Stimulated activated naive CD4-positive, alpha-beta T cell treated with Interleukin-2 at 50 U/mL for 16 hours (primary cell): ENCODE measurements around the gene HSPA9.

Experiments used
- DNase-seq: peaks from one replicate; lab custom pipeline; 2025; lab: John Stamatoyannopoulos, UW

The HSPA9 gene

DNA sequence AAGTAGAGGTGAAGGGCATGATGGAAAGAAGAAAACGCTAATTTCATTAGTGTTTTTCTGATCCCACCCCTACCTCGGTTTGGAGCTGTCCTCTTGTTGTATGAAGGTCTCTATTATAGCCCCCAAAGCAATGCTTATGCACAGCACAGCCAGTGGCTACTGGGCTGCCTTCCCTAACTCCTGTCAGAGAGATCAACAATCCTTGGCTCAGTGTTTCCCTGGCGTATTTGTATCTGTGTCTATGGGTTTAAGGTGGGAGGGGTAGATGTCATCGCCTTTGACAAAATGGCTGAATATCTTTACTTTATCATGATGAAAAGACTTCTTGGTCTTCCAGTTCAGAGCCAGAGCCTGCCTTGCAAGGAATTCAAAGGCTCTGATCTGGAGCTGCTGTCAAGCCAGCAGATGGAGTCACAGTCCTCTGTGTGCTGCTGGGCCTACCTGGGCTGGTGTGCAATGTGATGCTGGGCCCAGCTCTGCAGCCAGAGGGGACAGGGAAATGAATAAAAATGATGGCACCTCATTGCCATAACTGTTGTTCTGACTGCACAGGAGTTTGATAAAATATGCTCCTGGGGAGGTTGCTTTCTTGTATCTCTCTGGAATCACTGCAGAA lies 20.1 kb upstream of the HSPA9 start:
- no peak for DNase-seq

DNA sequence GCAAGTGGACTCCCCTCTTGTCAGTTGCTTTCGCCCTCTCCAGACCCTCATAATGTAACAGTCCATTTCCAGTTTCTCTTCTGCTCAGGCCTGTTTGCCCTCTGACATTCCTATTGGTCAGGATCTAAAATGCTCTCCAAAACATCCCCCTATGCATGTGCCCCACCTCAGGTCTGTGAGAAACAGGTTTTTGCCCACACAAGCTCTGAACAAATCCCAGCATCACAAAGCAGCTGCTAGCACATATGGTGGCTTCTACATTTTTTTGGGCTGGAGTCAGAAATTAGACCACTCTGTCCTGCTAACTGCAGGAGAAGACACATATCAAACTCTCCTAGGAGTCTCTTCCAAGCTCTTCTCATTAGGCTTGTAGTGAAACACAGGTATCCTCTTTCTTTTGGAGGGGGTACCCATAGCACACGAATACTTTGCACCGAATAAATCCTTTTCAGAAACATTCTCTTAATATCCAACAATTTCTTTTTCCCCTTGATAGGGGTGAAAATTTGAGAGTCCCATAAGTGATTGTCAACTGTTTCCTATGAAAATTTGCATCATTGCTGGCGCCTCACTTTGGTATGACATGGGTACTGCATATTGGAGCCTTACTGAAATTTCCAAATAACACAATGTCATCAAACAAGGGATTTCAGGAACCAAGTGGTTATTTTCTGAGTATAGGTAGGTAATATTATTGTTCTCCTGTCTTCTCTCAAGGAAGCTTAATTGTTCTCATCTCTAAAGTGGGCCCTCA lies 19.3 kb upstream of the HSPA9 start:
- DNase-seq = no peak

DNA sequence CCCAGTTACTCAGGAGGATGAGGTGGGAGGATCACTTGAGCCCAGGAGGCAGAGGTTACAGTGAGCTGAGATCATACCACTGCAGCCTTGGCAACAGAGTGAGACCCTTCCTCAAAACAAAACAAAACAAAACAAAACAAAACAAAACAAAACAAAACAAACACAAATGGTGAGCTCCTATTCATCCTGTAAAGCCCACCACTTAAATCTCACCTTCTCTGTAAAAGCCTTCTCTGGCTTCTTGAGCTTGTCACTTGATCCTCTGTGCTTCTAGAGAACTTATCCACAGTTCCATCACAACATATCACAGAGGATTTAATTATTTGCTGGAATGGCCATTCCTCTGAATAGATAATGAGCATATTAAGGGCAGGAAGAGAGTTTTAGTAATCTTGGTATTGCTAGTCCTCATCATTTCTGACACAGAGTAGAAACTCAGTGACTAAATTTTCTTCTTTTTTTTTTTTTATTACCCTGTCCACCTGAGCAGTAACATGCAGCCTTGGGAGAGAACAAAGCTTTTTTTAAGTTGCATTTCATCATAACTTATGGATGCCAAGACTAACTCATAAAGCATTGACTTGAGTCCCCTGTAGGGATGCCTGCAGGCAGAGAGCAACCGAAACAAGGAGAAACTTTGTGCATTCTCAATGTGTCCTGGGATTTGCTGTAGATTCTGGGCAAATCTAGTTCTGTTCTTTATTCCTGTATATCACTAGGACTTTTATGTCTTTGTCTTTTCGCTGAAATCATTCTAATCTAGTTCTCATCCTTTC lies 13.0 kb upstream of the HSPA9 start:
- DNase-seq = no peak

DNA sequence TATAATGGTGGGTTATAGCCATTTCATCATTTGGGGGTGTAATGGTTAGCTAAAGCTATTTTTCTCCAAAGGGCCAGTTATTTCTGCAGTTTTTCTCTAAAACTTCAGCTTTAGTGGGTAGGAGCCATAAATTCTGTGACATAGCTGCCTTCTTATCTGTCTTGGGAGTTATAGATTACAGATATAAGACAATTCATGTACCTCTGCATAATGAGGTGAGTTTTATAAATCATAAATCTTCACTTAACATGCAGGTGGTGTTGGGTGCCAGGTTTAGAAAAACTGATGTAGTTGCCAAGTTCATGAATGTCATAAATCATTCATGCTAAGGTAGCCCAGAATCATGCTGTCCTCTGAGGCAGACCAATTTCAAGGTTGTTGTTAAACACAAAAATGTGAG lies 10.0 kb upstream of the HSPA9 start:
- DNase-seq = no peak

DNA sequence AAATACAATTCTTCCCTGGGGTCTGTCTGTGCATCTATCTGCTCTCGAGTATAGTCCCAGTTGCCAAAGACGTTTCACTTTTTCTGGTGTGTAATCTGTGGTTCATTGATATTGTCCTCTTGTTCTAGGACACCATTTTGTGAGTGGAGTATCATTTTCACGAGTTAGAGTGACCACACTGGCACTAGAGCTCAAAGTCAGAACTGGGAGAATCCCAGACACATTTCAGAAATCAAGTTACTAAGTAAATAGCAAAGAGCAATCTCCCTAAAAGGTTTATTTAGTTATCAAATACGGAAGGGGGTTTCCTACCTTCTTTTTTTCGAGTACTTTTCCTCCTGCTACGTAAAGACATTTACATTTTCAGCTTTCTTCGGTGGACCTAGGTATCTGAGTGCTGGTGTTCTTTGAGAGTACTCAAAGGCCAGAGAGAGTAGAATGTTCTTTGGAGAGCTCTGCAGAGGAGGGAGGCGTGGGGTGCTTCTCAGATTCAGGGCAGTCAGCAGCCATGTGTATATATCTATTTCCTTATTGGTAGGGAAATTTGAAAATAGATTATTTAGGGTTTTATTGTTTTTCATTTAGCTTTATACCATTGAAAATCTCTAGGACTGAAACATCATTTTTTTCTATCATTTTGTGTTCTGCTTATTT lies 8.9 kb upstream of the HSPA9 start:
- no peak for DNase-seq

DNA sequence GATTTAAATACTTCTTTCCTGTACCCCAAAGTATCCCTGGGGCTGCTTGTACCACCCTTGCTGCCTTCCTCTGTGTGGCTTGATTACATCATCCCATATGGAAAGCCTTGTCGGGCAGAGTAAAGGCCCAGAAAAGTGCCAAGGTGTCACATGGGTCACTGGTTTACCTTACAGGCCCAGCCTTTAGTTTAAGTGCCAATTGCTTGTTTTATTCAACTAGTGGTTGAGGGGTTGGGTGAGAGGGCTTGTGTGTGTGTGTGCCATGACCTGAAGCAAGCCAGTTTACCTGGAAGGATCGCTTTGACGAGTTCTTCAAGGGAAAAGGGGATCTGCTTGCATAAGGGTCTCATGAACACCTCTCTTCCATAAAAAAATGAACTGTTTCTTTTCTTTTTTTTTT lies 7.8 kb upstream of the HSPA9 start:
- no peak for DNase-seq

DNA sequence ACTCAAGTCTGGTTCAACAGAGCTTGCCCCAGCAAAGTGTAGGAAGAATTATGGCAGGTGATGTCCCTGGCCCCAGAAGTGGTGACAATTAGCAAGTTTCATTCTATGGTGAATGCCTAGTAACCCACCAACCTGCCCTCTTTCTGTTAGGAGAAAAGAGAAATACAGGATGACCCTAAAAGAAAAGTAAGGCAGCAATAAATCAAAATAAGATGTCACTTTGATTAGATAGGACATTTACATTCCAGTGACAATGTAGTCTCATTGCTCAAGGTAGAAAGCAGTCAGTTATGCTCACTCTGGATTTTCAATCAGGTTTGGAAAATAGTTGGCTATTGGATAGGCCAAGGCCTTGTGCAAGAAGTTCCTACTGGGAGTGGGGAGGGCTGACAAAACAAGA lies 5.6 kb upstream of the HSPA9 start:
- DNase-seq = no peak

DNA sequence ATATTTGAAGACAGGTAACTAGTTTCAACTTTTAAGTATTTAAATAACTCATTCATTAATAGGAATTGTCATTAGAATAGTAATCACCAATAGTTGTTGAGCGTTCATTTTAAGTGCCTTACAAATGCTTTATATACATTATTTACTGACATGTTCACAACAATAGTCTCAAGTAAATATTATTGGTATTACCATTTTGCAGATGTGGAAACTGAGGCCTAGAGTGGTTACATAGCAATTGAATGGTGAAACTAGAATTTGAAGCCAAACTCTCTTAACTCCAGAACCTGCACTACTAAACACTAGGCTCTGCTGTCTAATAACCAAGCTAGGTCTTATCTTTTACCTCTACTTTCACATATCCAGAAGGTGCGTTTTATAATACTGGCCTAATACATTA lies 4.8 kb upstream of the HSPA9 start:
- DNase-seq = no peak

DNA sequence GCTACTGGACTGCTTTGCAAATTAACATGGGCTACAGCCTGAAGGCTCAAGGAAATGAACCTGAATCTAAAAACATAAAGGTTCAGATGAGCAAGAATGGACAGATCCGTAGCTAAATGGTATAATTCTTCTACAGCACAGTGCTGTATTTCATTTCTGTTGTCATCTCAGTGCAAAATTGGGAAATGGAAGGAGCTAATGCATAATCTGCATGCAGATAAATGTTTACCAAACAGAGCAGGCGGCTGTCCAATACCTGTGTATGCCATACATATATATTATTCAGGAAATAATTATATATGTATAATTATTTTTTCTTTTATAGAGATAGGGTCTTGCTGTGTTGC lies 4.3 kb upstream of the HSPA9 start:
- DNase-seq = no peak

DNA sequence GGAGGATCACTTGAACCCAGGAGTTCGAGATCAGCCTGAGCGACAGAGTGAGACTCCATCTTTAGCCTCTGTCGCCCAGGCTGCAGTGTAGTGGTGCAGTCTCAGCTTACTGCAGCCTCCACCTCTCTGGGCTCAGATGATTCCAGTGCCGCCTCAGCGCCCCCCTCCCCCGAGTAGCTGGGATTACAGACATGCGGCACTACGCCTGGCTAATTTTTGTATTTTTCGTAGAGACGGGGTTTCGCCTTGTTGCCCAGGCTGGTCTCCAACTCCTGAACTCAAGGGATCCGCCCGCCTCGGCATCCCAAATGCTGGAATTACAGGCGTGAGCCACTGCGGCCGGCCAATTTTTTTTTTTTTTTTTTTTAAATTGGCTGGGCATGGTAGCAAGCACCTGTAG lies 2.3 kb upstream of the HSPA9 start:
- DNase-seq = no peak

DNA sequence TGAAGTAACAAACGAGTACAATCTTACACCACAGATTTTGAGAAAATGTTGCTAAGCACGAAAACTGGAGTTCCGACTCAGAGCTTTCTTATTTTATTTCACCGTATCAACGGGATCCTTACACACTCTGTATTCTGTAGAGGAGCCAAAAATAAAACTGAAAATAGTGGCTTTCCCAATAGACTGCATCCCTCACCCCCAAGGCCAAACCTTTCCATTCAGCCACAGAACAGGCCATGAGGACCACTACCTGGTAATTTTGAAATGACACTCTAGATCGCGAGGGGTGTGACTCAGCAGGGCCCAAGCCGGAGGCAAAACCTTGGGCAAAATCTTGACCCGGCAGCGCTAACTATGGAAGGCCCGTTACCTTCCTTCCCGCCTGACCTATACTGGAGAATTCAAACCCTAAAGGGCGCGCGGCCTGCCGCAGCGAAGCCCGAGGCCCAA lies 432 bp downstream of the HSPA9 start:
- DNase-seq = no peak

DNA sequence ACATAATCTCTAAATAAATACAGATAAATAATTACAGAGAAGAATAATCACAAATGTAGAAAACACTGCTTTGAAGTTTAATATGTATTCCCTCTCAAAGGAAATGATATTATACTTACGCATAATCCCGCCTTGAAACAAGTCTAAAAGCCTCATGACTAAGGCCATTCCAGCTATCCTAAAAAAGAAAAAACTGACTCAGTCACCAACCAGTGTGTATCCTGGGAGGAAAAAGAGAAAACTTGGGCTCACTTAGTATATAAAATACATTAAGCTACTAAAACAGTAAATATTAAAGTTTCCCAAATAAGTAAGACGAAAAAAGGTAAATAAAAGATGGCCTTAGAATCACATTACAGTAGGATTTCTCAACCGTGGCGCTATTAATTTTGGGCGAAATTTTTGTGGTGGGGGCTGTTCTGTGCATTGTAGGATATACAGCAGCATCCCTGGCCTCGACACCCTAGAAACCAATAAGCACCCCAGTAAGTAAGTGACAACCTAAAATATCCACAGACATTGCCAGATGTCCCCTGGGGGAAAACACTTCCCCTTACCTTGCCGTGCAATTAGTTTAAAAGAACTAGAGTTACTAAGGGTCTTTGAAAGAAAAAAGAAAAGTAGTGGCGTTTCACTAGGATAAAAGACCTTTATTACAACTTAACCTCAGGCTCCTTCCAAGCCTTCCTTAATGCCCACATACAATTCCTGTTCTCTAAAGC lies 1.1 kb downstream of the HSPA9 start:
- DNase-seq = no peak

DNA sequence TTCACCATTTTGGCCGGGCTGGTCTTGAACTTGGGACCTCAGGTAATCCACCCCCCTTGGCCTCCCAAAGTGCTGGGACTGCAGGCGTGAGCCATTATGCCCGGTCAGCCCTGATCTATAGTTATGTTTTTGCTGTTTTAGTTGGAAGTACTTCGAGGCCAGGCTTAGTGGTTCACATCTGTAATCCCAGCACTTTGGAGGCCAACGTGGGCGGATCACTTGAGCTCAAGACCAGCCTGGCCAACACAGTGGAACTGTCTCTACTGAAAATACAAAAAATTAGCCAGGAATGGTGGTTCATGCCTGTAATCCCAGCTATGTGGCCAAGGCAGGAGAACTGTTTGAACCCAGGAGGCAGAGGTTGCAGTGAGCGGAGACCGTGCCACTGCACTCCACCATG lies 2.0 kb downstream of the HSPA9 start:
- no peak for DNase-seq

DNA sequence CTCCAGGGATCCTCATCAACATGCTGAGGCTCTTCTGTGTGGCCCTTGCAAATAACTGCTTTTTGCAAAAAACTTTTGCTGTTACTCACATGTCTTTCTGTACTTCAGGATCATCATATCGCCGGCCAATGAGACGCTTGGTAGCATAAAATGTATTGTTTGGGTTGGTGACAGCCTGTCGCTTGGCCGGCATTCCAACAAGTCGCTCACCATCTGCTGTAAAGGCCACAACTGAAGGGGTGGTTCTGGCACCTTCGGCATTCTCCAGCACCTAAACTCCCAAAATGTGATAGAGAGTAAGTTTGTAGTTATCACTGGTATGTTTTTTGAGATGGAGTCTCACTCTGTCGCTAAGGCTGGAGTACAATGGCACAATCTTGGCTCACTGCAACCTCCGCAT lies 4.3 kb downstream of the HSPA9 start:
- DNase-seq = no peak

DNA sequence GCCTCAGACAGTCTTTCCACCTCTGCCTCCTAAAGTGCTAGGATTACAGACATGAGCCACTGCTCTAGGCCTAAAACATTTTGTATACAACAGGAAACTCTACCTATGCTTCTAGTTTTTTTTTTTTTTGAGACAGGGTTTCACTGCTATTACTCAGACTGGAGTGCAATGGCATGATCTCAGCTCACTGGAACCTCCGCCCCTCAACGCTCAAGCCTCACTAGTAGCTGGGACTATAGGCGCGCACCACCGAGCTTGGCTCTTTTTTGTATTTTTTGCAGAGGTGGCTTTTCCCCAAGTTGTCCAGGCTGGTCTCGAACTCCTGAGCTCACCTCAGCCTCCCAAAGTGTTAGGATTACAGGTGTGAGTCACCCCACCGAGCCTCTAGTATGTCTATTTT lies 5.4 kb downstream of the HSPA9 start:
- no peak for DNase-seq

DNA sequence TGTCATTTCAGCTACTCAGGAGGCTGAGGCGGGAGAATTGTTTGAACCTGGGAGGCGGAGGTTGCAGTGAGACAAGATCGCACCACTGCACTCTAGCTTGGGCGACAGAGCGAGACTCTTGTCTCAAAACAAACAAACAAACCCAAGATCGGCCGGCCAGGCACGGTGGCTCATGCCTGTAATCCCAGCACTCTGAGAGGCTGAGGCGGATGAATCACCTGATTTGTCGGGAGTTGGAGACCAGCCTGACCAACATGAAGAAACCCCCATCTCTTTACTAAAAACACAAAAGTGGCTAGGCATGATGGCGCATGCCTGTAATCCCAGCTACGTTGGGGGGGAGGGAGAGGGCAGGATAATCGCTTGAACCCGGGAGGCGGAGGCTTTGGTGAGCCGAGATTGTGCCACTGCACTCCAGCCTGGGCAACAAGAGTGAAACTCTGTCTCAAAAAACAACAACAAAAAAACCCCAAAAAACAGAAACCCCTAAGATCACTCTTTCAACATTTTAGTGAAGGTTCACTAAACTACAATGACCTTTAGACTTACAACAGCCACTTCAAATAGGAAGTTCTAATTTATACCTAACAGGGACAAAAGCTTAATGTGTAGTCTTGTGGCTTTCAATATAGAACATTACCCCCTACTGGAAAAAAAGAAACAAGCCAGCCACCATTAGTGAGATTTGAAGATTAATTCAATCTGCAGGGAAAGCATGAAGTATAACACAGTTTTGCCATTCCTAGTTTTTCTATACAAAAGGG lies 7.0 kb downstream of the HSPA9 start:
- no peak for DNase-seq

DNA sequence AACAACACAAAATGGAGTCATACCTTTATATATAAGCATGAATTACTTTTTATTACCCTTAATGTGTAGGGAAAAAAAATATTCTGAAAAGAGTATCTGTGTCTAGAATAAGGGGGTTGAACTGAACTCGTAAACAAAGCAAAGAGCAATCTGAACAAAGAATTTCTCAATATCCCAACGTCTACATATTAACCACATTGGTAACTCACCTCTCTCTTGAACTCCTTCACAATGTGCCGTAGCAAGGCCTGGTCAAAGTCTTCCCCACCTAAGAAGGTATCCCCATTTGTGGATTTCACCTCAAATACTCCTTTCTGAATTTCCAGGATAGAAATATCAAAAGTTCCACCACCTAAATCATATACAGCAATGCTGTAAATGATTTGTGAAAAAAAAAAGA lies 8.4 kb downstream of the HSPA9 start:
- no peak for DNase-seq

DNA sequence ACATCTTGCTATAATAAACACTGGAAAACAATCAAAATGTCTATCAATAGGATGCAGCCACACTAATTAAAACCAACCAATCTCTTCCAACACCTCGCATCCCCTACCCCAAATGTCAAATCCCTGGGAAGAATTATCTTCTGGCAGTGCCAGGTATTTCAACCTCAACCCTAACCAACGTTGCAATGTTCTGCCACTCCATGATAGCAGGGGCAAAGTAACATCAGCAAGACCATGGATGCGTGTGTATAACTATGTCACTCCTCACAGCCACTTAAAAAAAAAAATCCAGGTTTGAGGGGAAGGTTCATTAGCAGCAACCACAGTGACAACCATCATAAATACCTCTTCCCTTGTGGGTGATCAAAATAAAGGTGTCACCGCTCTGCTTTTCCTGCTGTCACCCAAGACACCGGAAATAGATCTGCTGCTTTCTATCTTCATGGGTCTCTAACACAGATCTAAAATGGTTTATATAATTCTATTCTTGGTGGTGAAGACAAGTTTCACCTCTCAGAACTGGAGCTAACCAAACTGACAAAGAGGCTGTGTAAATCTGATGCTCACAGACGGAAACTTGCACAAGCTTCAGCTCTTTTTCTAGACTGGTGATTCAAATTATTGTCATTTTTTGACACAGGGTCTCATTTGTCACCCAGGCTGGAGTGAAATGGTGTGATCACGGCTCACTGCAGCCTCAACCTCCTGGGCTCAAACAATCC lies 9.9 kb downstream of the HSPA9 start:
- no peak for DNase-seq

DNA sequence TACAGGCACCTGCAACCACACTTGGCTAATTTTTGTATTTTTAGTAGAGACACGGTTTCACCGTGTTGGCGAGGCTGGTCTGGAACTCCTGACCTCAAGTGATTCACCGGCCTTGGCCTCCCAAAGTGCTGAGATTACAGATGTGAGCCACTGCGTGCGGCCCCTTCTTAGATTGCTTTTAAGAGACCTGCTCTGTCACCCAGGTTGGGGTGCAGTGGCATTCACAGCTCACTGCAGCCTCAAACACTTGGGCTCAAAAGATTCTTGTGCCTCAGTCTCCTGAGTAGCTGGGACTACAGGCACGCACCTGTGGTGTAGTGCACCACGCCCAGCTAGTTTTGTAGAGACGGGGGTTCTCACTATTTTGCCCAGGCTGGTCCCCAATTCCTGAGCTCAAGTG lies 11.0 kb downstream of the HSPA9 start:
- DNase-seq = no peak

DNA sequence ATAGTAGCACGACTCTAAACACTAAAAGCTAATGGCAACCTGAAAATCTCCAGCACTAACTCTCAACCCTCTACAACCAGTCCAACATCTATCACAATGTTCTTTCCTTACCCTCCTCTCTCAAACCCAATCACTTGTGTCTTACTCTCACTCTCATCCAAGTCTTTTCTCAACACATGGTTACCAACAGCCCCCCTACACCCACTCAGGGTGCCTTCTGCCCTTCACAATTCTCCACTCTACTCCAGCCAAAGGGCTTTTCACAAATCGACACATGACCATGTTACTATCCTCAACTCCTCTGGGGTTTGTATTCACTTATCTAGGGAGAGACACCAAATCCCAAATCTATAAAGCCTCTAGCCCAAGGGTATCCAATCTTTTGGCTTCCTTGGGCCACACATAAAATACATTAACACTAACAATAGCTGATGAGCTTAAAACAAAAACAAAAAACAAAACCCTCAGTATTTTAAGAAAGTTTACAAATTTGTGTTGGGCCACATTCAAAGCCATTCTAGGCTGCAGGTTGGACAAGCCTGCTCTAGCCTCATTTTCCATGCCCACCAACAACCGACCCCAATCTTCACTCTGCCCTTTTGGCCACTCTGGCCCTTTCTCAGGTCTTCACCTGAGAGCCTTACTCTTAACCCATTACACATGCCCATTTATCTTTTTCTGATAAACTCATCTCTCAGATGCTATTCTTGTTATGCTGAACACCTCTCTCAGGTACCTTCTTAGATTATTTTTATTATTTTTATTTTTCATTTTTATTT lies 11.7 kb downstream of the HSPA9 start:
- no peak for DNase-seq
